Stomach smooth muscle (tissue), 2 donors: Measurements from ENCODE around the gene NUMA1.

Experiments used
- H3K27ac ChIP-seq: one replicate; pipeline ENCODE4 v1.7.0; 2013; ENCODE audit warnings: mild to moderate bottlenecking, low read length, inconsistent platforms
- H3K27me3 ChIP-seq, 2 donors: one replicate each; pipeline ENCODE4 v1.7.0; 2013; ENCODE audit warnings: low read length in 2 of 2; ENCODE audit not compliant: insufficient read depth in 2 of 2, control insufficient read depth in 1 of 2
- H3K36me3 ChIP-seq, 2 donors: one replicate each; pipeline ENCODE4 v1.7.0; 2013; ENCODE audit warnings: low read length in 2 of 2; ENCODE audit not compliant: control insufficient read depth in 2 of 2, insufficient read depth in 2 of 2
- H3K4me1 ChIP-seq: one replicate; pipeline ENCODE4 v1.7.0; 2013; ENCODE audit warnings: low read length; ENCODE audit not compliant: control insufficient read depth, insufficient read depth
- H3K4me3 ChIP-seq, 2 donors: one replicate each; pipeline ENCODE4 v1.7.0; 2013; ENCODE audit warnings: low read length in 2 of 2
- H3K9ac ChIP-seq, 2 donors: one replicate each; pipeline ENCODE4 v1.7.0; 2013; ENCODE audit warnings: low read length in 2 of 2, mild to moderate bottlenecking in 1 of 2
- H3K9me3 ChIP-seq, 2 donors: one replicate each; pipeline ENCODE4 v1.7.0; 2013; ENCODE audit warnings: low read length in 2 of 2; ENCODE audit not compliant: control insufficient read depth in 2 of 2
- donor health status: healthy.
- donor health status: Pancreatic carcinoma.

NUMA1 gene

DNA sequence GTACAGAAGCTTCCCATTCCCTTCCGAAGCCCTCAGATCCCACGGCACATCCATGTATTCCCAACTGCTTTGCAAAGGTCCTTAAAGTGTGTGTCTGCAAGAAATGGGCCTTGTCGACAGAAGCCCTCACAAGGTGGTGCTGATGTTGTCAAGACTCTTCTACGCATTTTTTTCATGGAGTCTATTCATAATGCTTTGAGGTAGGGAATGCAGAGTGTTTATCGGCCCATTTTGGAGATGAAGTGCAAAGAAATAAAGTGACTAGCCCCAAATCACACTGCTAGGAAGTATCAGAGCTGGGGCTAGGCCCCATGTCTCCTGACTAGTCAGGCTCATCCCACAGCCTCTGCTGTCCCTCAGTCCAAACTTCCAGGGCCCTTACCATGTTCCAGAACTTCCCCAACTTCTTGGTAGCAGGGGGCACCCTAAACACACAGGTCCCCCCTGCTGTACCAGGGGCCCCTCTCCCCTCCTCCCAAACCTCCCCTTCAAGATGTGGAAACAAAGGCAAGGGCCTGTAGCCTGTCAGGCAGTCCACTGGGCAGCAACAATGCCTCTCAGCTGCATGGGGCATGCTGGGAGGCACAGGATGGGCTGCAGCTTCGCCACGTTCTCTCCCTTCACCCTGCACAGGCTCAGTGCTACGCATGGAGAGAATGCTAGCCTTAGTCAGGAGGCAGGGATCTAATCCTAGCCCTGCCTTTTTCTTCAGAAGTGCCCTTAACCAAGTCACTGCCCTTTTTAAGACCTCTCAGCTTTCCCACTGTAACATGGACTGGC, 73.8 kb downstream of the NUMA1 start:
- Histone ChIP-seq H3K4me1 (peaks cover 10% of the 10 kb centered on the region), H3K36me3 (peaks cover 91 to 93% of the 10 kb centered on the region in 2 donors), H3K9ac (no peak overlapping the region), H3K27me3 (no peaks in the 10 kb centered on the region), H3K27ac (peak overlapping the region; percentile 31), H3K9me3 (no peaks in the 10 kb centered on the region), H3K4me3 (no peak overlapping the region)

- H3K36me3 ChIP-seq: peaks cover 84% of the 10 kb centered on the region in 2 donors
- H3K27ac ChIP-seq: peak overlapping the region; percentile 31
- peaks cover 15% of the 10 kb centered on the region for H3K4me1 ChIP-seq
- H3K9ac ChIP-seq: no peak overlapping the region
- no peaks in the 10 kb centered on the region for H3K27me3 ChIP-seq
- H3K4me3 ChIP-seq: no peak overlapping the region
- no peaks in the 10 kb centered on the region for H3K9me3 ChIP-seq
Measured at GRCh38 chr11:72005347-72006260, 74.7 kb downstream of the NUMA1 start.

- H3K4me1 ChIP-seq: peaks cover 23% of the 10 kb centered on the region
- no peak overlapping the region for H3K4me3 ChIP-seq
- no peak overlapping the region for H3K9ac ChIP-seq
- H3K27me3 ChIP-seq: no peaks in the 10 kb centered on the region
- H3K27ac ChIP-seq: peak overlapping the region; percentile 24
- no peaks in the 10 kb centered on the region for H3K9me3 ChIP-seq
- peaks cover 75 to 76% of the 10 kb centered on the region in 2 donors for H3K36me3 ChIP-seq
Measured at GRCh38 chr11:72004515-72005346, 75.6 kb downstream of the NUMA1 start.

DNA sequence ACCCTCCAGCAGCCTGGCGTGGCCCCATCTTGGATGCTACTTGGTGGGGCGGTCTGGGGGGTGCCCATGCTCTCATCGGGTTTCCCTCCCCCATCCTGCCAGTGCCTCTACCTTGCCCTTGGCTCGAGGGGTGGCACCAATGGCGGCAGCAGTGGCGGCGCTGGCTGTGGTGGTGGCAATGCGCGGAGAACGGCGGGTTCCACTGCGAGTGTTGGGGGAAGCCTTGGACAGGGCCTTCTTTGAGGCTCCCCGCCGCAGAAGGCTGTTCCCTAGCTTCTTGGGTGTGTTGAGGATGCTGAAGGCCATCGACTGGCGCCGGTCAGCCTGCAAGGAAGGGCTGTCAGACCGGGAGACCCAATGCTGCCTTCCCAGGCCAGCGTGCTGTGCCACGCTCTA, 76.6 kb downstream of the NUMA1 start:
- Histone ChIP-seq H3K27ac (no peak overlapping the region), H3K4me3 (no peak overlapping the region), H3K9me3 (no peaks in the 10 kb centered on the region), H3K4me1 (peaks cover 32% of the 10 kb centered on the region), H3K36me3 (peaks cover 68 to 69% of the 10 kb centered on the region in 2 donors), H3K27me3 (no peaks in the 10 kb centered on the region), H3K9ac (no peak overlapping the region)

DNA sequence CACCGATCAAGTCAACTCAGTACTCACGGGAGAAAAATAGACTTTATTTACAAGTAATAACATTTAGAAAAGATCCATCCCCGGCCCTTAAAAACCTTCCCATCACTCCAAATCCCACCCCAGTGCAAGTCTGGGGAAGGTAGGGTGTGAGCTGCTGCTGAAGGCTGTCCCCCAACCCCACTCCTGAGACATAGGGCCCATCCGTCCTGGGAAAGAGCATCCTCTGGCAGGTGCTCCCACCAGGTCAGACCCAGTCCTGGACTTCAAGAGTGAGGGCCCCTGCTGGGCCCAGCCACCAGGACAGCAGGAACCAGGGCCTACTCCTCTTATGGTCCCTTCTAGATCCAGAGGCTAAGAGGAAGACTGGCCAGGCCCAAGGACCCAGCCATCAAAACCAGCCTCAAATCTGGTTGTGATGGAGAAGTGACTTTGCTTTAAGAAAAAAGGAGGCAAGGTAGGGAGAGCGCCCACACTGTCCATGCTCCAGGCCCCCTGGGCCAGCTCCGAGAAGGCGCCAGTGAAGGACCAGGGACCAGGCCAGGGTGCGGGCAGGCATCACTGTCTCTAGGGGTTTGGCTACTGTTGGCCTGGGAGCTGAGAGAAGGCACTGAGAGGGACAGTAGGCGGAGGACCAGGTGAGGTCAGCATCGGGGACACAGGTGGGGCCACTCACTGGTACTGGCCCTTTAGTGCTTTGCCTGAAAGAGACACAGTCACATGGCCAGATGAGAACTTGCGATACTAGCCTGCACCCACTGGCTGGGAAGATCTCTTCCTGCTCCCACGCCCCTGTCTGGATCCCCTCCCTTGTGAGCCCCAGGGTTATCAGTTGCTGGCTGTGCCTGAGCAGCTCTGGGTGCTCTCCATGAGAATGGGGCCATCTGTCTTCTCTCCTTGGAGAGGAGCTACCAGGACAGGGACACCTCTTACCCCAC, 77.2 kb downstream of the NUMA1 start:
- Histone ChIP-seq H3K4me3 (no peak overlapping the region), H3K36me3 (peaks cover 61 to 63% of the 10 kb centered on the region in 2 donors), H3K4me1 (peaks cover 32% of the 10 kb centered on the region), H3K9me3 (no peaks in the 10 kb centered on the region), H3K27ac (peak overlapping the region; percentile 11), H3K27me3 (no peaks in the 10 kb centered on the region), H3K9ac (no peak overlapping the region)

- Histone ChIP-seq H3K27me3 (no peaks in the 10 kb centered on the region), H3K4me3 (no peak overlapping the region), H3K4me1 (peaks cover 32% of the 10 kb centered on the region), H3K9me3 (no peaks in the 10 kb centered on the region), H3K36me3 (peaks cover 51 to 52% of the 10 kb centered on the region in 2 donors), H3K9ac (no peak overlapping the region), H3K27ac (peak overlapping the region; percentile 6)
Measured at GRCh38 chr11:72001834-72002591, 78.3 kb downstream of the NUMA1 start.

- Histone ChIP-seq H3K9me3 (no peaks in the 10 kb centered on the region), H3K27me3 (no peaks in the 10 kb centered on the region), H3K36me3 (peaks cover 44% of the 10 kb centered on the region in 2 donors), H3K9ac (no peak overlapping the region), H3K4me1 (peaks cover 32% of the 10 kb centered on the region), H3K4me3 (no peak overlapping the region), H3K27ac (peak overlapping the region; percentile 73)
Measured at GRCh38 chr11:72001285-72001684, 79.1 kb downstream of the NUMA1 start.

DNA sequence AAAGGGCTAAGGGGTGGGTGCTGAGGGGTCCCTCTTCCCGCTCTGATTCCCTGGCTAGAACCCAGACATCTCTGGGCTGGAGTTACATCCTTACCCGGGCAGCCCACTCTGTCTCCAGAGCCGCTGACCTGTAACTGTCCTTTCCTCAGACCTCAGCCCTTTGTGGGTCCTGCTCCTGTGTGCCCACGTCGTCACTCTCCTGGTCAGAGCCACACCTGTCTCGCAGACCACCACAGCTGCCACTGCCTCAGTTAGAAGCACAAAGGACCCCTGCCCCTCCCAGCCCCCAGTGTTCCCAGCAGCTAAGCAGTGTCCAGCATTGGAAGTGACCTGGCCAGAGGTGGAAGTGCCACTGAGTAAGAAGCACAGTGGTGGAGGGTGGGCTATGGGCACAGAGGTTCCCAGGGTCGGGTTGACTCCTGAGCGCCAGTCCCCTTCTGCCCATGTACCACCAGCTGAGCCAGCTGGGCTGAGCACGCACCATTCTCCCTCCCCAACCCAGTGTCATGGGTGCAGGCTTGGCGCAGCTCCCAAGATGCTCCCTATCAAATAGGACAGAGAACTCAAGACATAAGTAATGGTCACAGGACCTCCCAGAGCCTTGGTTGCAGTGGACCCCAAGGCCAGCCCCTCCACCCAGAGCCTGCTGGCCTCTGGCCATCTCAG, 80.0 kb downstream of the NUMA1 start:
- Histone ChIP-seq H3K27me3 (no peaks in the 10 kb centered on the region), H3K4me1 (peaks cover 28% of the 10 kb centered on the region), H3K36me3 (peaks cover 35 to 38% of the 10 kb centered on the region in 2 donors), H3K27ac (peak overlapping the region; percentile 73), H3K9ac (peak overlapping the region; percentile 36), H3K4me3 (peak overlapping the region; percentile 54 to 58), H3K9me3 (no peaks in the 10 kb centered on the region)

DNA sequence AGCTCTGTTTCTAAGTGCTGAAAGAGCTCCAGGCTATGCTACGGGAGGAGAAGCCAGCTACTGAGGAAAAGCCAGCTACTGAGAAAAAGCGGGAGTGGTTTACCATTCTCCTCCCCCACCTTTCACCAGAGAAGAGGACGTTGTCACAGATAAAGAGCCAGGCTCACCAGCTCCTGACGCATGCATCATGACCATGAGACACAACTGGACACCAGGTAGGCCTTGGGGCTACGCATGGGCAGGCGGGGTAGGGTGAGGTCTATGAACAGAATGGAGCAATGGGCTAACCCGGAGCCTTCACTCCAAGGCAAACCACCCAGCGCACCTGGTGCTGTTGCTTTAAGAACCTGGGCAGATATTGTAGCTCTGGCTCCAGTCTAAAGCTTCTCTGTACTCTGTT, 80.5 kb downstream of the NUMA1 start:
- Histone ChIP-seq H3K4me3 (peak overlapping the region; percentile 54 to 58), H3K9me3 (no peaks in the 10 kb centered on the region), H3K27me3 (no peaks in the 10 kb centered on the region), H3K36me3 (peaks cover 29 to 33% of the 10 kb centered on the region in 2 donors), H3K9ac (peak overlapping the region; percentile 36 to 47), H3K4me1 (peaks cover 23% of the 10 kb centered on the region), H3K27ac (peak overlapping the region; percentile 73)
